Gastroesophageal sphincter (tissue), 4 donors: ENCODE measurements around the gene ERC1. TPM values are rescaled to one million over a fixed set of nuclear protein-coding genes. Genes with fewer than 3 reads are reported as not detected.

Experiments used
- ATAC-seq: fragments of 150-250 bp; one replicate; pipeline ENCODE4 v1.9.1; 2016; ENCODE audit warnings: mild to moderate bottlenecking, moderate library complexity
- H3K27ac ChIP-seq, 4 donors: fragments of 200-600 bp; sonication (generic) in 3 of 4; 1 replicate in 3 of 4; 2 replicates in 1 of 4; pipeline ENCODE4 v1.5.1; 2016 to 2019
- H3K27me3 ChIP-seq: fragments of 200-600 bp; sonication (generic); one replicate; pipeline ENCODE4 v1.5.1; 2019
- H3K36me3 ChIP-seq, 2 donors: fragments of 200-600 bp; sonication (generic); one replicate each; pipeline ENCODE4 v1.5.1; 2019; ENCODE audit warnings: control low read depth in 1 of 2
- H3K4me1 ChIP-seq, 3 donors: fragments of 200-600 bp; sonication (generic); 1 replicate in 2 of 3; 2 replicates in 1 of 3; pipeline ENCODE4 v1.5.1; 2016 to 2019; ENCODE audit warnings: control low read depth in 2 of 3
- H3K4me3 ChIP-seq, 2 donors: fragments of 200-600 bp; sonication (generic); one replicate each; pipeline ENCODE4 v1.5.1; 2019; ENCODE audit warnings: mild to moderate bottlenecking in 1 of 2, moderate library complexity in 1 of 2
- H3K9me3 ChIP-seq, 3 donors: fragments of 200-600 bp; sonication (generic); one replicate each; pipeline ENCODE4 v1.5.1; 2017 to 2019; ENCODE audit warnings: control low read depth in 2 of 3
- CTCF ChIP-seq, 4 experiments: fragments of 200-600 bp in 2 of 4; fragments of 450-650 bp in 2 of 4; sonication (generic) in 1 of 4; IDR thresholded peaks; one replicate each; pipeline ENCODE4 v1.5.1; 2017 to 2019; ENCODE audit warnings: antibody characterized with exemption in 4 of 4, mild to moderate bottlenecking in 2 of 4, moderate library complexity in 2 of 4
- EP300 ChIP-seq: sonication (generic); formaldehyde crosslinking; IDR thresholded peaks from one replicate; pipeline ENCODE4 v1.6.1; 2017; ENCODE audit warnings: antibody characterized with exemption, mild to moderate bottlenecking
- POLR2A ChIP-seq, 2 donors: fragments of 450-650 bp; IDR thresholded peaks; one replicate each; pipeline ENCODE4 v1.6.1; 2017; ENCODE audit warnings: antibody characterized with exemption in 2 of 2, mild to moderate bottlenecking in 2 of 2, moderate library complexity in 1 of 2
- POLR2AphosphoS5 ChIP-seq: sonication (generic); formaldehyde crosslinking; IDR thresholded peaks from one replicate; pipeline ENCODE4 v1.6.1; 2017; ENCODE audit warnings: antibody characterized with exemption
- WGBS, 2 donors: methylation state at CpG; one replicate each; pipeline ENCODE4 v1.1.5; 2018; ENCODE audit warnings: low coverage in 1 of 2; 5-methylcytosine and 5-hydroxymethylcytosine counted together
- total RNA-seq, 4 donors: library from RNA; depleted of rRNA; stranded (reverse); fragments of >200 nt; gene quantifications; one replicate each; pipeline ENCODE4 v1.1.0, GENCODE V29; 2016

The ERC1 gene
- total RNA-seq, 4 donors from 2014 or later: 38.3 to 80.2 (median 58.4) TPM

GRCh38 chr12:1509413-1510052 lies 518.5 kb downstream of the ERC1 start:
- Histone ChIP-seq H3K36me3 (no peaks in the 10 kb centered on the region), H3K4me1 (no peaks in the 10 kb centered on the region), H3K4me3 (no peak overlapping the region), H3K27me3 (no peaks in the 10 kb centered on the region), H3K9me3 (no peaks in the 10 kb centered on the region), H3K27ac (no peak overlapping the region)
- no peak for ATAC-seq
- 50 to 88% methylated on average over 2 to 7 of the region's 14 CpGs for WGBS, 2 donors
- TF ChIP-seq POLR2AphosphoS5 (no peak), POLR2A (IDR thresholded peaks at IDR 0.05) (no peak), EP300 (no peak), CTCF (IDR thresholded peaks at IDR 0.05) (no peak)

GRCh38 chr12:1510056-1510812 lies 519.2 kb downstream of the ERC1 start:
- 65 to 79% methylated on average over 6 to 10 of the region's 10 CpGs for WGBS, 2 donors
- ATAC-seq: no peak
- no peak for TF ChIP-seq POLR2A (IDR thresholded peaks at IDR 0.05)
- TF ChIP-seq CTCF (IDR thresholded peaks at IDR 0.05): no peak

GRCh38 chr12:1515010-1515409 lies 524.0 kb downstream of the ERC1 start:
- no peak overlapping the region for H3K27ac ChIP-seq
- TF ChIP-seq EP300: no peak
- TF ChIP-seq POLR2A (IDR thresholded peaks at IDR 0.05): no peak
- no peak for TF ChIP-seq CTCF (IDR thresholded peaks at IDR 0.05)
- no peak for TF ChIP-seq POLR2AphosphoS5
- H3K27me3 ChIP-seq: peaks cover 13% of the 10 kb centered on the region
- peaks cover 0 to 8% (median 0%) of the 10 kb centered on the region in 3 donors for H3K9me3 ChIP-seq
- H3K4me3 ChIP-seq: no peak overlapping the region
- peaks cover 0 to 11% (median 0%) of the 10 kb centered on the region in 3 donors for H3K4me1 ChIP-seq
- ATAC-seq: no peak
- 70 to 89% methylated on average over 1 of the region's 1 CpG for WGBS, 2 donors
- H3K36me3 ChIP-seq: no peaks in the 10 kb centered on the region

More at GRCh38 chr12:1510056-1510812, 519.2 kb downstream of the ERC1 start:
- no peak overlapping the region for H3K27ac ChIP-seq
- no peak overlapping the region for H3K4me3 ChIP-seq
- H3K4me1 ChIP-seq: no peaks in the 10 kb centered on the region
- peaks cover 0 to 5% (median 0%) of the 10 kb centered on the region in 3 donors for H3K9me3 ChIP-seq
- no peaks in the 10 kb centered on the region for H3K36me3 ChIP-seq
- H3K27me3 ChIP-seq: no peaks in the 10 kb centered on the region

GRCh38 chr12:1515428-1515827 lies 524.4 kb downstream of the ERC1 start:
- Histone ChIP-seq H3K27me3 (peaks cover 15% of the 10 kb centered on the region), H3K4me3 (no peak overlapping the region), H3K36me3 (no peaks in the 10 kb centered on the region), H3K4me1 (peaks cover 0 to 11% (median 0%) of the 10 kb centered on the region in 3 donors), H3K9me3 (peaks cover 0 to 8% (median 0%) of the 10 kb centered on the region in 3 donors), H3K27ac (no peak overlapping the region)
- 93 to 100% methylated on average over 1 of the region's 1 CpG for WGBS, 2 donors
- ATAC-seq: no peak
- TF ChIP-seq EP300 (no peak), CTCF (IDR thresholded peaks at IDR 0.05) (no peak), POLR2A (IDR thresholded peaks at IDR 0.05) (no peak), POLR2AphosphoS5 (no peak)

- H3K9me3 ChIP-seq: peaks cover 0 to 8% (median 0%) of the 10 kb centered on the region in 3 donors
- no peak for ATAC-seq
- no peak overlapping the region for H3K27ac ChIP-seq
- H3K4me1 ChIP-seq: peaks cover 0 to 11% (median 0%) of the 10 kb centered on the region in 3 donors
- no peaks in the 10 kb centered on the region for H3K36me3 ChIP-seq
- WGBS, 2 donors: 10% methylated on average over 1 of the region's 2 CpGs; no CpG with 5 or more reads in 1 of the 2 donors
- TF ChIP-seq POLR2AphosphoS5: no peak
- no peak for TF ChIP-seq POLR2A (IDR thresholded peaks at IDR 0.05)
- TF ChIP-seq EP300: no peak
- TF ChIP-seq CTCF (IDR thresholded peaks at IDR 0.05): peak in 1 of 4 experiments; percentile 27
- H3K4me3 ChIP-seq: no peak overlapping the region
- peaks cover 25% of the 10 kb centered on the region for H3K27me3 ChIP-seq
These were observed 526.0 kb downstream of the ERC1 start for GRCh38 chr12:1517007-1517406.
